Measurements from ENCODE around the gene CCL24. TPM values are rescaled to one million over a fixed set of nuclear protein-coding genes. Genes with fewer than 3 reads are reported as not detected.

CCL24 gene
- polyA plus RNA-seq, 1 donor (not counting 4 experiments of a cell fraction or from before 2014, with no cell fraction given): not detected

DNA sequence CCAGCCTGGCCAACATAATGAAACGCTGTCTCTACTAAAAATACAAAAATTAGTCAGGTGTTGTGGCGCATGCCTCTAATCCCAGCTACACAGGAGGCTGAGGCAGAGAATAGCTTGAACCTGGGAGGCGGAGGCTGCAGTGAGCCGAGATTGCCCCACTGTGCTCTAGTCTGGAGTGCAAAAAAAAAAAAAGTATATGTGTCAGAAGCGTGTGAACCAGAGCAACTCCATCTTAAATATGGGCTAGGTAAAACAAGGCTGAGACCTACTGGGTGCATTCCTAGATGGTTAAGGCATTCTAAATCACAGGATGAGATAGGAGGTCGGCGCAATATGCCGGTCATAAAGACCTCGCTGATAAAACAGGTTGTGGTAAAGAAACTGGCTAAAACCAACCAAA, 6.2 kb downstream of the CCL24 start:
- dilution Hi-C loops (cut with MboI; ENCODE audit: extremely low pct_ligation_motif_present, low sequenced_read_pairs): no loop called here
- no peak for TF ChIP-seq CTCF (optimal IDR thresholded peaks at IDR 0.05 in 1 of 3, IDR thresholded peaks at IDR 0.05 in 1 of 3, conservative IDR thresholded peaks at IDR 0.05 in 1 of 3; ENCODE audit: extremely low read depth in 1 of 3, insufficient read depth in 2 of 3, low read length in 3 of 3)
- TF ChIP-seq EZH2 (IDR thresholded peaks at IDR 0.05; ENCODE audit: low read length): no peak
- no peak overlapping the region for H3K4me3 ChIP-seq (ENCODE audit: control insufficient read depth in 2 of 3, extremely low read depth in 1 of 3, insufficient read depth in 2 of 3, low read depth in 1 of 3, low read length in 3 of 3)
- no peaks in the 10 kb centered on the region for H3K9me1 ChIP-seq (ENCODE audit: control insufficient read depth, extremely low read depth, insufficient read depth, low read length)
- no peak overlapping the region for H3K4me2 ChIP-seq (ENCODE audit: control insufficient read depth, extremely low read depth, insufficient read depth, low read depth, low read length)
- H4K20me1 ChIP-seq (ENCODE audit: control insufficient read depth, extremely low read depth, insufficient read depth, low read length): no peaks in the 10 kb centered on the region
- no peaks in the 10 kb centered on the region for H3K27me3 ChIP-seq (ENCODE audit: control insufficient read depth, extremely low read depth, insufficient read depth, low read length)
- H3K9me3 ChIP-seq (ENCODE audit: control insufficient read depth, low read depth, low read length): peaks cover 9% of the 10 kb centered on the region
- H3K27ac ChIP-seq (ENCODE audit: control insufficient read depth, insufficient read depth, low read length): no peak overlapping the region
- H3K9ac ChIP-seq (ENCODE audit: control insufficient read depth, extremely low read depth, insufficient read depth, low read length): no peak overlapping the region
- no peaks in the 10 kb centered on the region for H3K36me3 ChIP-seq (ENCODE audit: control insufficient read depth in 2 of 2, extremely low read depth in 1 of 2, insufficient read depth in 2 of 2, low read length in 2 of 2)
- no peak for FAIRE-seq
- no peak for DNase-seq (ENCODE audit: low read depth, low spot score)
- H3K4me1 ChIP-seq (ENCODE audit: control insufficient read depth, extremely low read depth, insufficient read depth, low read length): no peaks in the 10 kb centered on the region
- no peak overlapping the region for H2AFZ ChIP-seq (ENCODE audit: control insufficient read depth, low read length)
- H3K79me2 ChIP-seq (ENCODE audit: control insufficient read depth, insufficient read depth, low read length): no peaks in the 10 kb centered on the region

GRCh38 chr7:75806560-75807307, 6.9 kb downstream of the CCL24 start:
- Histone ChIP-seq H3K36me3 (ENCODE audit: control insufficient read depth in 2 of 2, extremely low read depth in 1 of 2, insufficient read depth in 2 of 2, low read length in 2 of 2) (no peaks in the 10 kb centered on the region), H2AFZ (ENCODE audit: control insufficient read depth, low read length) (no peak overlapping the region), H3K79me2 (ENCODE audit: control insufficient read depth, insufficient read depth, low read length) (no peaks in the 10 kb centered on the region), H3K9ac (ENCODE audit: control insufficient read depth, extremely low read depth, insufficient read depth, low read length) (no peak overlapping the region), H3K4me1 (ENCODE audit: control insufficient read depth, extremely low read depth, insufficient read depth, low read length) (no peaks in the 10 kb centered on the region), H3K27me3 (ENCODE audit: control insufficient read depth, extremely low read depth, insufficient read depth, low read length) (no peaks in the 10 kb centered on the region), H3K4me2 (ENCODE audit: control insufficient read depth, extremely low read depth, insufficient read depth, low read depth, low read length) (no peak overlapping the region), H4K20me1 (ENCODE audit: control insufficient read depth, extremely low read depth, insufficient read depth, low read length) (no peaks in the 10 kb centered on the region), H3K4me3 (ENCODE audit: control insufficient read depth in 2 of 3, extremely low read depth in 1 of 3, insufficient read depth in 2 of 3, low read depth in 1 of 3, low read length in 3 of 3) (no peak overlapping the region), H3K9me1 (ENCODE audit: control insufficient read depth, extremely low read depth, insufficient read depth, low read length) (no peaks in the 10 kb centered on the region), H3K27ac (ENCODE audit: control insufficient read depth, insufficient read depth, low read length) (no peak overlapping the region), H3K9me3 (ENCODE audit: control insufficient read depth, low read depth, low read length) (peaks cover 9% of the 10 kb centered on the region)
- dilution Hi-C loops (cut with MboI; ENCODE audit: extremely low pct_ligation_motif_present, low sequenced_read_pairs): no loop called here
- TF ChIP-seq CTCF (optimal IDR thresholded peaks at IDR 0.05 in 1 of 3, IDR thresholded peaks at IDR 0.05 in 1 of 3, conservative IDR thresholded peaks at IDR 0.05 in 1 of 3; ENCODE audit: extremely low read depth in 1 of 3, insufficient read depth in 2 of 3, low read length in 3 of 3) (no peak), EZH2 (IDR thresholded peaks at IDR 0.05; ENCODE audit: low read length) (no peak)
- no peak for FAIRE-seq
- no peak for DNase-seq (ENCODE audit: low read depth, low spot score)
